ENCODE data around the gene TBKBP1. TPM values are rescaled to one million over a fixed set of nuclear protein-coding genes. Genes with fewer than 3 reads are reported as not detected.

Gene TBKBP1
- total RNA-seq, 1 donor from 2014 or later: 14.8 TPM

DNA sequence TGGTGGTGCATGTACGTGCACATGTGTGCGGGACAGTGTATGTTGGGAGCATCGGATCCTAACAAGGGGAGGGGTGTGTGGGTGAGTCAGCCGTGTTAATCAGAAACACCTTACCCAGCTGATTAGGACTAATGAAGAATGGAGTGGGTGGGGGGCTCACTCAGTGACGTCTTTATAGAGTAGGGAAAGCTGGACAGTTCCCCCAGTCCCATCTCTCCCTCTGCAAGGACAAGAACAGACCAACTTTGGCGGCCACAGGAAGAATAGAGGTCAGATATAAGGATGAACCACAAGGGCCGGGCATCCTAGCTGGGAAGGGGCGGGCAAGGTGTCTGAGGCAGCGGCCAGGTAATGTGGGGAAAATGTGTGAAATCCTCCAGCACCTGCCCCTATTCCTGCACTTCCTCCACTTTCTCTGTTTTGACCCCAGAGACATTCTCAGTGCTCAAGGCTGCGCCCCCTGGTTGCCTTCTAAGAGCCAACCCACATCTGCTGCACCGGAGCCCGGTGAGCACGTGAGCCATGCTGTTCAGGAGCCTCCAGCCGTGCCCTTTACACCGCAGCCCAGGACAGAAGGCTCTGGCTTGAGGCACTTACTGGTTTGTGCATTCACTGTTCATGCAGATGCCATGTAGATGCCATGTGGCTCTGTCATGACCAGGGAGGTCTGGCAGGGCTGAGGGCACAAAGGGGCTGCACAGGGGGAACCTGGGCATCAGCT, 20.2 kb downstream of the TBKBP1 start:
- H3K27ac ChIP-seq (replicated peaks): no peak overlapping the region
- H3K27me3 ChIP-seq (ENCODE audit: low read depth): peaks cover 30% of the 10 kb centered on the region
- peaks cover 2% of the 10 kb centered on the region for H3K4me1 ChIP-seq
- peaks cover 14% of the 10 kb centered on the region for H3K36me3 ChIP-seq
- TF ChIP-seq CTCF (IDR thresholded peaks at IDR 0.05; ENCODE audit: borderline replicate concordance): no peak
- H3K4me3 ChIP-seq: no peak overlapping the region
- H3K9me3 ChIP-seq (replicated peaks): no peaks in the 10 kb centered on the region
- DNase-seq: no peak
- intact Hi-C loops (cut with micrococcal nuclease): no loop called here

DNA sequence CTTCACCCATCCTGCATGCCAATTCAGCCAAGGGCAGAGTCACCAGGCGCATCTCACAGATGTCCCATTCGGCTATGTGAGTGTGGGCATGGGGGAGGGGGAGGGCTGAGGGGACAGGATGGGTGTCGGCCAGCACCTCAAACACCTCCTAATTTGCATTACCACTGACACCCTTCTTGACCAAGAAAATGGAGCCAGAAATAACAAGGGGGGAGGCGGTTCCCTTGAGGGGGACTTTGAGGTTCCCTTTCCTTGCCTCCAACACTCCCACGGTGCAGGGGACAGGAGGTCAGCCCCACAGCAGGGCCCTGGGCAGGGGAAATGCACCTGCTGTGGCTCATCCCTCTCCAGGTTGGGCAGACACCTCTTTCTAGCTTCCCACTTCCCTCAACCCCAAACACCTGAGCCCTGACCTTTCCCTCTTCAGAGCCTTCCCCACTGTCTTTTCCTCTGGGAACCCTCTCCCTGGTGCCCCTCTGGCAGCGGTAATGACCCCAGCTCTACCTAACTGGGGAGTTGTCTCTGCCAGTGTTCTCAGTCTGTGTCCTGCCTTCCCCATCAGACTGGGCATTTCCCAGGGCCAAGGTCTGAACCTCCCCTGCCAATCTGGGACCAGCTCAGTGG, 20.9 kb downstream of the TBKBP1 start:
- intact Hi-C loops (cut with micrococcal nuclease): no loop called here
- Histone ChIP-seq H3K27me3 (ENCODE audit: low read depth) (peaks cover 37% of the 10 kb centered on the region), H3K4me1 (no peaks in the 10 kb centered on the region), H3K9me3 (replicated peaks) (no peaks in the 10 kb centered on the region), H3K4me3 (no peak overlapping the region), H3K27ac (replicated peaks) (no peak overlapping the region), H3K36me3 (peaks cover 14% of the 10 kb centered on the region)
- TF ChIP-seq CTCF (IDR thresholded peaks at IDR 0.05; ENCODE audit: borderline replicate concordance): no peak
- no peak for DNase-seq

DNA sequence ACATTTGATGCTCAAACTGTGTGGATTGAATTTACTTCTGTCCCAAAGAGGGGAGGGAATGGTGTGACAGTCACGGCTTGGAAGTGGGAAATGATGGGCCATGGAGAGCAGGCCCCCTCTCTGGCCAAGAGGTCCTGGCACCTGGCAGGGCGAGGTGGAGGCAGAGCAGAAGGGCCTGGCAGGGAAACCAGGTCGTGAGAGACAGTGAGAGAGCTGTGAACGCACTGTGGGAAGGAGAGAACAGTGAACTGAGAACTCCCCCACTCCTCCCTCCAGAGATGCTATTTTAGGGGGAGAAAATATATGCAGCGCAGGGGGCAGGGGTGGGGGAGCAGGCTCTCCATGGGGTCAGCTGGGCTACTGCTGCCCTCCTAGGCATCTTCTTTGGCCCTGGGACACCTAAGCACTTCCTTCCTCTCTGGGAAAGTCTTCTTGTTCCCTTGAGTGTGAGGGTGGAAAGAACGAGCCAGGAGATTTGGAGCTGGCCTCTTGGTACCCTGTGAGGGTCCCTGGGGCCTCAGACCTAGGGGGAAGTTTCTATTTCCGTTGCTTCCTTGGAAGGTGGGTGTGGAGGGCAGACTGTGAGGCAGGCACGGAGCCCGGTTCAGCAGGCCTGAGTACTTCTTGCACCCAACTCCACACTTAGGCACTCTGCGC, 21.8 kb downstream of the TBKBP1 start:
- H3K9me3 ChIP-seq (replicated peaks): no peaks in the 10 kb centered on the region
- peaks cover 6% of the 10 kb centered on the region for H3K36me3 ChIP-seq
- H3K27ac ChIP-seq (replicated peaks): no peak overlapping the region
- DNase-seq: no peak
- H3K4me3 ChIP-seq: no peak overlapping the region
- peaks cover 46% of the 10 kb centered on the region for H3K27me3 ChIP-seq (ENCODE audit: low read depth)
- intact Hi-C loops (cut with micrococcal nuclease): no loop called here
- no peak for TF ChIP-seq CTCF (IDR thresholded peaks at IDR 0.05; ENCODE audit: borderline replicate concordance)
- peaks cover 3% of the 10 kb centered on the region for H3K4me1 ChIP-seq

- no peak overlapping the region for H3K27ac ChIP-seq (replicated peaks)
- intact Hi-C loops (cut with micrococcal nuclease): no loop called here
- no peak overlapping the region for H3K4me3 ChIP-seq
- peaks cover 52% of the 10 kb centered on the region for H3K27me3 ChIP-seq (ENCODE audit: low read depth)
- no peaks in the 10 kb centered on the region for H3K9me3 ChIP-seq (replicated peaks)
- peaks cover 8% of the 10 kb centered on the region for H3K4me1 ChIP-seq
- no peak for TF ChIP-seq CTCF (IDR thresholded peaks at IDR 0.05; ENCODE audit: borderline replicate concordance)
- H3K36me3 ChIP-seq: peaks cover under 1% of the 10 kb centered on the region
- DNase-seq: no peak
These were observed 22.4 kb downstream of the TBKBP1 start for GRCh38 chr17:47716375-47716774.

GRCh38 chr17:47717261-47717697, 23.3 kb downstream of the TBKBP1 start:
- peak; percentile 49 for TF ChIP-seq CTCF (IDR thresholded peaks at IDR 0.05; ENCODE audit: borderline replicate concordance)
- Histone ChIP-seq H3K27me3 (ENCODE audit: low read depth) (peaks cover 61% of the 10 kb centered on the region), H3K4me3 (no peak overlapping the region), H3K36me3 (no peaks in the 10 kb centered on the region), H3K9me3 (replicated peaks) (no peaks in the 10 kb centered on the region), H3K27ac (replicated peaks) (no peak overlapping the region), H3K4me1 (peaks cover 16% of the 10 kb centered on the region)
- intact Hi-C loops (cut with micrococcal nuclease): no loop called here
- no peak for DNase-seq
